ENCODE data around the gene EZH1. TPM values are rescaled to one million over a fixed set of nuclear protein-coding genes. Genes with fewer than 3 reads are reported as not detected.
"Not testable (repeated sequence)": the region's sequence is repeated elsewhere in the genome, so short reads cannot be mapped to it uniquely, and the experiment has no call there.

Gene EZH1
- total RNA-seq, 1 experiment from 2014 or later = 8.4 TPM

DNA sequence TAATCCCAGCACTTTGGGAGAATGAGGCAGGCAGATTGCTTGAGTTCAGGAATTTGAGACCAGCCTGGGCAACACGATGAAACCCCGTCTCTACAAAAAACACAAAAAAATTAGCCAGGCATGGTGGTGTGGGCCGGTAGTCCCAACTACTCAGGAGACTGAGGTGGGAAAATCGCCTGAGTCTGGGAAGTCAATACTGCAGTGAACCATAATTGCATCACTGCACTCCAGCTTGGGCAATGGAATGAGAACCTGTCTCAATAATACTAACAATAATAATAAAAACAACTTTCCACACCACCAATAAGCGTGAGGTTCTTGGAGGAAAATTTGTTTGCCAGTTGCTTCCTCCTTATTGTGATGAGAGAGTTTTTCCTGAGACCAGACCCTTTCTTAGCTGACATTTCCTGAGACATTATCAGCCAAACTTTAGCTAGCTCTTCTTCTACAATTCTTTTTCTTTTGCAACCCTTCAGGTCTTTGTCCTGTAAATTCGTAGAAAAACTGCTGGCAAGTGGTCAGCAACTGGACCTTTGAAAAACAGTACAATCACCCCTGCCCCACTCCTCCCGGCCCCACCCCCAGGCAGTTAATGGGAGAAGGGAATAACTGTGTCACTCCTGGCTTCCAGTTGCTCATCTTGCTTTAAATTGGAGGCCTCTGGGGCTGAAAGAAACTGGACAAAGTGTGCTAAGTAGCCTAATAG lies 3.5 kb upstream of the EZH1 start:
- Histone ChIP-seq H3K27me3 (peaks cover 13% of the 10 kb centered on the region), H3K9me3 (peaks cover 3% of the 10 kb centered on the region; the same call in 1 of the 2 replicates), H3K4me3 (no peak overlapping the region), H3K36me3 (no peaks in the 10 kb centered on the region)
- DNase-seq = no peak

DNA sequence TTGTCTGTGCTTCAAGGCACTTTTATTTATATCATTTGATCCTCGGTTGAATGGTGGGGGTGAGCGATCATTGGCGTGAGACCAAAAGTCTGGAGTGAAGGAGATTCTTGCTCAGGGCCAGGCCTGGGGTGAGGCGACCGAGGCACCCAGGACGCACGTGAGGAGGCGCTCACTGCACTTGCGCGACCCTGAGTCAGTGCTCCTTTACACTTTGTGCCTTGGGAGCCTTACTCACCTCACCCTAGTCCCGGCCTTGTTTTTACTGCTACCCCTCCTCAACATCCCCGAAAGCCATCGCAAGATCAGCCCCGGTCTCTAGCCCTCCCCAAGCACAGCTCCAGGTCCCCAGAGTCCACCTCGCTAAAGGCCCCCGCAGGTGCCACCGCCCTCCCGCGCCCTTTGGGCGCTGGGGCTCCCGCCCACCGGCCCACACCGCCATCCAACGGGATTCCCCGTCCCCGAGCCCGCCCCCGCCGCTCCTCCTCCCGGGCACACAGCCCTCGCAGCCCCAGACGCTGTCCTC lies 496 bp downstream of the EZH1 start:
- peaks cover 5% of the 10 kb centered on the region for H3K27me3 ChIP-seq
- peaks cover 3% of the 10 kb centered on the region; the same call in 1 of the 2 replicates for H3K9me3 ChIP-seq
- no peaks in the 10 kb centered on the region for H3K36me3 ChIP-seq
- DNase-seq = peak; percentile 86
- peak overlapping the region; percentile 69 for H3K4me3 ChIP-seq

DNA sequence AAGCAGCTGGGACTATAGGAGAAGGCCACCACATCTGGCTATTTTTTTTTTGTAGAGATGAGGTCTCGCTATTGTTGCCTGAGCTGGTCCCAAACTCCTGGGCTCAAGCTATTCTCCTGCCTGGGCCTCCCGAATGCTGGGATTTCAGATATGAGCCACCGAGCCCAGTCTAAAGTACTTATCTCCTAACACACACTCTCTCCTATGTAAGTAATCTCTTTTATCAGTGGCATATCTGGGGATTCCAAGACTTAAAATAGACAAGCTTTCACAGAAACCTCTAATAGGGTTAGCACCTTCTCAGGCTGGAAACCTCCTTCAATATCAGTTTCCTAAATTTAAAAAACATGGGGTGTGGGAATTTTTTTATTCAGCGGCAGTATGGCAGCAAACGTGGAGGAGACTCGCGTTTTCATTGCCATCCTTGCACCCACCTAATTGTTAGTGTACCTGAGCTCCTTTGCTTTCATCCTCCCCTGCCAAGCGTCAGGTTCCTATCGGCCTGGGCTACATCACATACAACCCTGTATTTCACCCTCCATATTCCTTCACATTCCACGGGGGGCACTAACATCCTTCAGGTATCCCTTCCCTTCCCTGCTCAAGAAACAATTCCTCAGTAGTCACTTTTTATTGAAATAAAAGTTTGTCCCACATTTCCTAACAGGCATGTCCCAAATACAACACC lies 1.1 kb downstream of the EZH1 start:
- no peak for DNase-seq
- Histone ChIP-seq H3K36me3 (no peaks in the 10 kb centered on the region), H3K9me3 (peaks cover 3% of the 10 kb centered on the region; the same call in 1 of the 2 replicates), H3K4me3 (peak overlapping the region; percentile 69), H3K27me3 (peaks cover 5% of the 10 kb centered on the region)

DNA sequence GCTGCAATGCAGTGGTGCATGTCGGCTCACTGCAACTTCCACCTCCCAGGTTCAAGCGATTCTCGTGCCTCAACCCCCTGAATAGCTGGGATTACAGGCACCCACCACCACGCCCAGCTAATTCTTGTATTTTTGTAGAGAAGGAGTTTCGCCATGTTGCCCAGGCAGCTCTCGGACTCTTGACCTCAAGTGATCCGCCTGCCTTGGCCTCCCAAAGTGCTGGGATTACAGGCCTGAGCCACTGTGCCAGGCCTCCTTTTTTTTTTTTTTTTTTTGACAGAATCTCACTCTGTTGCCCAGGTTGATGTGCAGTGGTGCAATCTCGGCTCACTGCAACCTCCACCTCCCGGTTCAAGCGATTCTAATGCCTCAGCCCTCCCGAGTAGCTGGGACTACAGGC lies 1.9 kb downstream of the EZH1 start:
- H3K9me3 ChIP-seq, H3K27me3 ChIP-seq, H3K36me3 ChIP-seq, DNase-seq, H3K4me3 ChIP-seq: not testable (repeated sequence)

DNA sequence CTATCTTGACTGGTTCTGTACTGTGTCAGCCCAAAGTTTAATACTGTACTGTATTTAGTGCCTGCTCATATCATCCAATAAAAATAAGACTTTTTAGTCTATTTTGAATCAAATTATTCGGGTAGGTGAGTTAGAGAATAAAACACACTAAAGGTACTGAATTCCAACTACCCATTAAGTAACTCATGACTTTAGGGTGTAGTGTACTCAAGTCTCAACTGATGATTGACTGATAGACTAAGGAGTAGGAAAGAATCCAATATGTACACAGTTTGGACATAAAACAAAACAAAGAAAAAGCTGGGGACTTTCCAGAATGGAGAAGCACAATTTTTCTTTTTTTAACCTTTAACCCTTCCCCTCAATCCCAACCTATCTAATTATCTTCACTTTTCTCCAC lies 4.1 kb downstream of the EZH1 start:
- peaks cover 3% of the 10 kb centered on the region; the same call in 1 of the 2 replicates for H3K9me3 ChIP-seq
- no peak for DNase-seq
- H3K36me3 ChIP-seq = no peaks in the 10 kb centered on the region; the same call in 1 of the 2 replicates
- peaks cover under 1% of the 10 kb centered on the region; the same call in 1 of the 2 replicates for H3K27me3 ChIP-seq
- no peak overlapping the region for H3K4me3 ChIP-seq

DNA sequence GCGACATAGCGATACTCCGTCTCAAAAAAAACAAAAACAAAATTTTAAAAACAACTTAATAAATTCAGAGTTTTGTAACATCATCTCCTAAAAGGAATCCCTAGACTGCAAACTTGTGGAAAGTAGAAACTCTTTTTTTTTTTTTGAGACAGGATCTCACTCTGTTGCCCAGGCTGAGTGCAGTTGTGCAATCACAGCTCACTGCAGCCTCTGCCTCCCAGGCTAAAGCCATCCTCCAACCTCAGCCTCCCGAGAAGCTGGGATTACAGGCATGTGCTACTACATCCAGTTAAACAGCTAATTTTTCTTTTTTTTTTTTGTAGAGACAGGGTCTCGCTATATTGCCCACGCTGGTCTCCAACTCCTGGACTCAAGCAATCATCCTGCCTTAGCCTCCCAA lies 19.7 kb downstream of the EZH1 start:
- Histone ChIP-seq H3K4me3 (no peak overlapping the region), H3K27me3 (no peaks in the 10 kb centered on the region), H3K36me3 (peaks cover 39% of the 10 kb centered on the region)

DNA sequence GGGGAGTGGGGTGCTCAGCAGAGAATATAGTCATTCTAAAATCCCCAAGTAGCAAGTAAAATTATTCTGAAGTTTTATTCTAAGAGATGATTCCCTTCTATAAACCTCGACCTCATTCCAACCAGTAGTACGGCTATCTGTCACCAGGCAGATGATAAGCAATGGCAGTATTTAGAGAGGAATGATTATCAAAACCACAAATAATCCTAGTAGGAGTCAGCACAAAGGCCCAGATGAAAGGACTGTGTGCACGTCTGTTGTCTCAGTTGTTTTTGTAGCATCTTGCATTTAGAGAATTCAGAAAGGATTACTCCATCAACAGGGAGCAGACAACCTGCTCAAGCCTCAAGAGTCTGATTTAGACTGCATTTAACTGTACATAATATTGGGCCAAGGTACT lies 21.2 kb downstream of the EZH1 start:
- Histone ChIP-seq H3K36me3 (peaks cover 50% of the 10 kb centered on the region), H3K27me3 (no peaks in the 10 kb centered on the region), H3K4me3 (no peak overlapping the region), H3K9me3 (no peaks in the 10 kb centered on the region)
- DNase-seq = no peak

More for the DNA sequence above, 19.7 kb downstream of the EZH1 start:
- H3K9me3 ChIP-seq = no peaks in the 10 kb centered on the region
- no peak for DNase-seq

DNA sequence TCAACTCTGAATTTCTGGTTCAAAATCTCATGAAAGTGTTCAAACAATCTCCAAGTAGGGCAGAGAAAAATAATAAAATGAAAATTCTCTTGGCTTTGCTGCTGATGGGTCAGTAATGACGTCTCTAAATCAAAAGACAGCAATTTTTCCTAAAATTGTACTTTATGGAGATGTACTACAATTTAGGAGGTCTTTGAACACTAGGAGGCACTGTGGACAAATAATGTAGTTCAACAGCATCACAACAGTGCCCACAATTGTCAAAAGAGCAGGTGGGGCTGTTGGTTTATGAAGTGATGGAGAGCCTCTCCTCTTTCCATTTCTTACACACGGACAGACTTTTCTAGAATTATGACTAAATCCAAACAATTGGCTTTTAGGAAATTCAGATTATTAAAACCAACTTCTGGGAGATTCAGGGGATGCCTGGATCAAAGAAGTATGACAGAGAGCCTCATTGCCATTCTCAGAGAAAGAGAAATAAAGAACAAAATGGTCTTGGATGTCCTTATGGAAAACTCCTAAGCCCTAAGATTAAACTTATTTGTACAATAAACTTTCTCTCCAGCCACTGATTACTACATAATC lies 23.8 kb downstream of the EZH1 start:
- H3K36me3 ChIP-seq = peaks cover 59% of the 10 kb centered on the region

DNA sequence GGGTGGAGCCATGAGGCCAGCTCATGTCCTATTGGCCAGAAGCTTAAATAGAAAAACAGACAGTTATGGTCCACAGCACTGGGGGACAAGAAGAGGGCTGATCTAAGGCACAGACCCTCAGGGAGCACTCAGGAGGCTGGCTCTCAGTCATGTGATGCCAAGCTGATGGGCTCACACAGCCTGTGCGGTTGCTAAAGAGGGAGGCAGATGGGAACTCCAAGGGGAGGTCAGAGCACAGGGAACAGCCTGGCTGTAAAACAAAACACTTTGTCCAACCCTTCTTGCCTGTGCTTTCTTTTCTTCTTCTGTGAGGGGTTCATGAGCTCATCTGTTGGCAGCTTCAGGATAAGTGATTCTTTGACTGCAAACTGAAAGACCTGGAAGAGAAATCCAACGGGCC lies 35.3 kb downstream of the EZH1 start:
- Histone ChIP-seq H3K9me3 (no peaks in the 10 kb centered on the region), H3K27me3 (no peaks in the 10 kb centered on the region), H3K36me3 (peaks cover 43% of the 10 kb centered on the region), H3K4me3 (no peak overlapping the region)
- no peak for DNase-seq

More for the DNA sequence above, 23.8 kb downstream of the EZH1 start:
- Histone ChIP-seq H3K27me3 (no peaks in the 10 kb centered on the region), H3K9me3 (no peaks in the 10 kb centered on the region), H3K4me3 (no peak overlapping the region)
- no peak for DNase-seq

DNA sequence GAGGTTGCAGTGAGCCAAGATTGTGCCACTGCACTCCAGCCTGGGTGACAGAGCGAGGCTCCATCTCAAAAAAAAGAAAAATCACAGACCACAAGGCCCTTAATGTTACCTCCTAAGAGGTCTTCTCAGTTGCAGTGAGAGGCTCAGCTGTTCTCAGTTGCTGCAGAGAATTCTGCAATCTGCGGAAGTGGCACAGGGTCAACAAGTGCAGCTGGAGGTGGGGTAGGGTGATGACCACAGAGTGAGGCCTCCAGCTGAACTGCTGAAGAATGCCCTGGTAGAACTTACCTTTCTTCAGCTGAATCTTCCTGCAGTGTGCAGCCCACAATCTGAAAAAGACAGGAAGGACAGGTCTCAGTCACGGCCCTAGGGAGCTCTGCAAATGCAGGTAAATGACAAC lies 36.3 kb downstream of the EZH1 start:
- H3K9me3 ChIP-seq = no peaks in the 10 kb centered on the region
- H3K36me3 ChIP-seq = peaks cover 47% of the 10 kb centered on the region
- no peak overlapping the region for H3K4me3 ChIP-seq
- no peak for DNase-seq
- no peaks in the 10 kb centered on the region for H3K27me3 ChIP-seq

DNA sequence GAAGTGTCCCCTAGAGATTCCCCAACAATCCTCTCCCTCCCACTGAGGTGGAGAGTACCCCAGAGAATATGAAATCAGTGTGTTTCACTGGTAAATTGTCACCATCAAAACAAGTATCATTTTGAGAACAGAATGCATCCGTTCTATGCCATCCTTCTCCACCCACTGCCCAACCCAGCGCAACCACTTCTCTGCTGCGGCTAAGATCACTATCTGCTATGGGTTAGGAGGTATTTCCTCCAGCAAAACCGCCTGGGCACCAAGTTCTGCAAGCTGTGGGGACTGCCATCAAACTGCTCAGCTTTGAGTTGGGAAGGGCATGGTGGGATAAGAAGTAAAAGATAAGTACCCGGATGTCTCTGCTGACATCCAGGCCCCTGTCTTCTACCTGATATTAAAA lies 38.1 kb downstream of the EZH1 start:
- no peak for DNase-seq
- no peak overlapping the region for H3K4me3 ChIP-seq
- H3K9me3 ChIP-seq = no peaks in the 10 kb centered on the region
- peaks cover 53% of the 10 kb centered on the region for H3K36me3 ChIP-seq
- H3K27me3 ChIP-seq = no peaks in the 10 kb centered on the region

DNA sequence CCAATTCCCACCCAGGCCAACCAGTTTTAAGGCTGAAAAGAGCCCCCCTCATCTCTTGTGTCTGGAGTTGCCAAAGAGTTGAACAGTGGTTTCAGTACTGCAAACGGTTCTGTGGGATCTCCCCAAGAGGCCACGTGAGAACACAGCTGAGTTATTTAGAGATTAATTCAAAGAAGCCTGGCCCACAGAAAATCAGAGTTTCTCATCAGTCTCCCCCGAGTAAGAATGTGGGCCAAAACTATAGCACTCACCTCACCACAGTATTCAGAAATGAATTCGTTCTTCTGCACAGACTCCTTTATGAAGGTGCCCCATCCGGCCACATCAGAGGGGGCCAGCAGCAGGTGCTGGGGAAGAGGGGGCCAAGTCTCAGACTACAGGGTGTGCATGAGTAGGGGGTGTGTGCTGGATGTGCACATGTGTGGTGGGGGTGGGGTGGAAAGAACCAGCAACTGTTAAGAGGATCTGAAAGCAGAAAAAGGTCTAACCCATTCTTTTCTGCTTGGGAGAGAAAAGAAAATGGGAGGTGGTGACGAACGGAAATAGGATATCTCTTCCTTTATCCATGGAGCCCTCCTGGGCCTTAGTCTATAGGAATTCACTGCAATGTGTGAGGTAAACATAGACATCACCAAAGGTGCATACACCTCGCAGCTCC lies 39.9 kb downstream of the EZH1 start:
- no peaks in the 10 kb centered on the region for H3K27me3 ChIP-seq
- DNase-seq = no peak
- peaks cover 44% of the 10 kb centered on the region for H3K36me3 ChIP-seq
- H3K9me3 ChIP-seq = no peaks in the 10 kb centered on the region
- H3K4me3 ChIP-seq = no peak overlapping the region

DNA sequence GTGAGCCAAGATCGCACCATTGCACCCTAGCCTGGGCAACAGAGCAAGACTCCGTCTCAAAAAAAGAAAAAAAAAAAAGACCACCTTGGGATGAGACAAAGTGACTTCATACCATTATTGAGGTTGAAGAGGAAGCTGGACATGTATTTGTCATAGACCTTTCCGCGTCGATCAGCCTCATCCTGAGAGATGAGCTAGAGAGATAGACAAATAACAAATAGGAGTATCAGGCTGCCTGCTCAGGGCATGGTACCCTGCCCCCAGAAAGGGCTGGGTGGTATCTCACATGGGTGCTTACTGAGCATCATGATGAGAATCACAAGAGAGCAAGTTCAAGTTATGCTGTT lies 40.4 kb downstream of the EZH1 start:
- Histone ChIP-seq H3K36me3 (peaks cover 44% of the 10 kb centered on the region), H3K9me3 (no peaks in the 10 kb centered on the region), H3K27me3 (no peaks in the 10 kb centered on the region), H3K4me3 (no peak overlapping the region)
- DNase-seq = no peak

DNA sequence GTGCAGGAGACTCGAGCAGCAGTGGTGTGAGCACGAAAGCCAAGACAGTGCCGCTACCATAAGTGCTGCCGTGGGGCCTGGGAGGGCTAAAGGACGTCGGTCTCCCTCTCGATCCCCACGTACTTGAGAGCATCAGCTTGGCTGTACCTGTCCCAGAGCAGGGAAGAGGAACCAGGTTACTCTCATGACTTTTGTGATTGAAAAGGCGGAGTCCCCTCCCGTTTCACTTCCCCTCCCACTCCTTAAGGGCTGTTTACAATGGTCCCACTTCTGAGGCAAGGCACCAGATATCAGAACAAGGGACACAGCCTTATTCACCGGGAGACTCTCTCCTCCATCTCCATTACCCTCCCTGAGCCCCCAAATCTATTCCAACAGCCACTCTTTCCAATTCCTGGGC lies 42.4 kb downstream of the EZH1 start:
- Histone ChIP-seq H3K27me3 (no peaks in the 10 kb centered on the region), H3K36me3 (peaks cover 29% of the 10 kb centered on the region), H3K4me3 (no peak overlapping the region), H3K9me3 (no peaks in the 10 kb centered on the region)
- no peak for DNase-seq

DNA sequence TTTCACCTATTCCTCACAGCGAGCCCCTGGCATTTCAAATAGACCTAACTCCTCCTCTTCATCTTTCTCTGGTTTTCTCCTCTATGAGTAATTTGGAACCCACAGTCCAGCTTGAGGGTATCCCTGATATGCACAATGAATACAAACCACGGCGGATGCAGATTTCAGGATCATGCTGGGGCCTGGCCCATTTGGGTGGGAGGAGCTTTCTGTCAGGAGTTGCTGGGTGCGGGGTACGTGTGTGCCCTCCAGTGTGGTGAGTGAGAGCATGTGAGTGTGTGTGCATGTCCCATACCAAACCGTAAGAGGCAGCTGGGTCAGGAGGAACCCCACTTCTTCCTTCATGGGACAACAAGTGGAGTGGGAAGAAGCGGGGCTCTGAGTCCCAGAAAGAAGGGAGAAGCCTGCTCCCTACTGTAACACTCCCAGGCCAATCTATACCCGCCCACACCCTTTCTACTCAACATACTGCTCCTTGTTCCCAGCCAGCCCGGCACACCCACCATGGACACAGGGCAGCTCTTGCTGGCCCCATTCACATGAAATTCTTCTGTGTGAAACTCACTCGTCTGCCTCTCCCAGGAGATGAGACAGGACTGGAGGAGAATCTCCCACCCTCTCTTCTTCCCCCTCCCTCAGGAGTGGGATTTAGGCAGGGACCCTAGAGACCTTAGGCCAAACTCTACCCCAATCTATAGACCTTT lies 44.1 kb downstream of the EZH1 start:
- no peaks in the 10 kb centered on the region for H3K9me3 ChIP-seq
- no peak for DNase-seq
- H3K27me3 ChIP-seq = no peaks in the 10 kb centered on the region
- peaks cover 24% of the 10 kb centered on the region for H3K36me3 ChIP-seq
- H3K4me3 ChIP-seq = no peak overlapping the region

DNA sequence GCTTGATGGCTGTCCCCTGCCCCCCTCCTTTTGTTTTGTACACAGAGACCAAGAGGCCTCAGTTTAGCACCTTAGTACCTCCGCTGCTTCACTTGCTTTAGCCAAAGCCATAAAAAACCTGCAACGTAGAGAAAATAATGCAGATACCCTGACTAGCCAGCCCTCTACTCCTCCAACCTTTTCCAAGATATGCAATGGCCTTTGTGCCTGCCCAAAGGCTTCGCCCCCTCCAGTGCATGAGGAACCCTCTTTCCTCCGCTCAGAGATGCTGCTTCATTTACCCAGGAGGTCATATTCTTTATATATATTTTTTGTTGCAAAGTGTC lies 45.5 kb downstream of the EZH1 start:
- Histone ChIP-seq H3K9me3 (no peaks in the 10 kb centered on the region), H3K4me3 (no peak overlapping the region), H3K36me3 (peaks cover 12% of the 10 kb centered on the region), H3K27me3 (no peaks in the 10 kb centered on the region)
- DNase-seq = no peak

Data from MG63 (cell line).